Fibroblast of skin of right biceps (primary cell): ENCODE data around the gene ELL.
"Not testable (repeated sequence)": the region's sequence is repeated elsewhere in the genome, so short reads cannot be mapped to it uniquely, and the experiment has no call there.

ENCODE experiments used
- DNase-seq: peaks from one replicate; pipeline ENCODE4 v3.0.0-alpha.2; 2013

The ELL gene

GRCh38 chr19:18418483-18419194 lies 103.2 kb downstream of the ELL start:
- DNase-seq: no peak

DNA sequence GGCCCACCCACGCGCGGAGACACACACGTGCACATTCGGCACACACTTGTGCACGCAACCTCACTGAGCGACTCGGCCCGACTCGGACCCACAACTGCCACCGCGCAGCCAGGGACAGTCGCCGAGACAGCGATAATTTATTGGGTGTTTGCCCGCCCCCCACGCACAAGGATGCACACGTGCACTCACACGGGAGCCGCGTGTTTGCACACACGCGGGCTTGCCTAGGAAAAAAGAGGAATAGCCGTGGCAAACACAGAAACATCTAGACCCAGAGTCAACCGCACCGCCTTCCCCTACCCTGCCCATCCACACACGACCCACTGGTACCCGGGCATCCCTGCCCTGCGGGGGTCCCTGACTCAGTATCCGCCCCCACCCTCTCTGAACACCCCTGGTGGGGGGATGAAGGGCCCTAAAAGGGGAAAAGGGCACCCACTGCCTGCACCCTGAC lies 103.8 kb downstream of the ELL start:
- DNase-seq: no peak

DNA sequence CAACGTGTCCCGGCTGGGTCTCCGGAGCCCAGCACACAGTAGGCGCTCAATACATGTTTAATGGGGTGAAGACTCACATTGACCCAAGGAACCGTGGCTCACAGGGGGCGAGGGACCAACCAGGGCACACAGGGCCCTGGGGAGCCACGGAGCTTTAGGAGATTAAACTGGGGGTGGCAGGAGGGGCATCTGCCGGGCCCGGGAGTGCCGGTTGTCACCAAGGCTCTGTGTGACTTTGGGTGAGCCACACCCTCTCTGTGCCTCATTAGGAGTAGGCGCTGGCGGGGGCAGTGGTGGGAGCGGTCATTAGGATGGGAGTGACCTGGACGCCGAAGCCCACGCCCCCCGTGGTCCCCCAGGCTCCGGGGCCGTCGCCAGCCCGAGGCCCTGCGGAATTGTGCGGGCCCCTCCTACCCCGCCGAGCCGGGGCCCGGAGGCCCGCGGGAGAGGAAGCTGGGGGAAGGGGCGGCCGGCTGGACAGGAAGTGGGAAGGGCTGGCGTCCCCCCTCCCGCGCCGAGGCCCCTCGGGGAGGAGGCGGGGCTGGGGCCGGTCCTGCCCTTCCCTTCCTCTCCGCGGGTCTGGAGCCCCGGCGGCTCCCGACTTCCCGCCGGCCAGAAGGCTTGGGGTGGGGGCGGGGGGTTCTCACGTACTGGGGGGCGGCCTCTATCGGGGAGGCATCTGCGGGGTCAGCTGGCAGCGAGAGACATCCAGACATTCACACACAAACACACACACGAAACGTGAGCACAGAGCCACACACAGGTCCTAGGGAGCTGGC lies 104.4 kb downstream of the ELL start:
- DNase-seq: peak; percentile 93

DNA sequence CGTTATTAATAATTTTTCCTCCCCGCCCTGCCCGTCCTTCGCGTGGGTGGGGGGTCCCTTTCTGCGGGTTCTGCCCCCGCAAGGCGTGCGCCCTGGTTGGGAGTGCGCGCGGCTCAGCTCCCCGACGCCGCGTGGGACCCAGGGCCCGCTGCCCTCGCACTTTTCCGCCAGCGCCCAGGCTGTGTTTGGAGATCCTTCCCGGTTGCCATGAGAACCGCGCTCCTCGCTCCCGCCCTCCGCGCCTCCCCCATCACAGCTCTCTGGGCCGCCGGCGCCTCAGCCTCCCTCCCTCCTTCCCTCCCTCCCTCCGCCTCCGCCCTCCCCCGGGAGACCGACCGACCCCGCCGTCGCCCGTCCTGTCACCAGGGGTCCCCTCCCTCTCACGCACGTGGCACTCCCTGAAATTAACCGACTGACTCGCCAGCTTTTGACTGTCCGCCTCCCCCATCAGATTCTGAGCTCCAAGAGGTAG lies 105.1 kb downstream of the ELL start:
- DNase-seq: peak; percentile 94

DNA sequence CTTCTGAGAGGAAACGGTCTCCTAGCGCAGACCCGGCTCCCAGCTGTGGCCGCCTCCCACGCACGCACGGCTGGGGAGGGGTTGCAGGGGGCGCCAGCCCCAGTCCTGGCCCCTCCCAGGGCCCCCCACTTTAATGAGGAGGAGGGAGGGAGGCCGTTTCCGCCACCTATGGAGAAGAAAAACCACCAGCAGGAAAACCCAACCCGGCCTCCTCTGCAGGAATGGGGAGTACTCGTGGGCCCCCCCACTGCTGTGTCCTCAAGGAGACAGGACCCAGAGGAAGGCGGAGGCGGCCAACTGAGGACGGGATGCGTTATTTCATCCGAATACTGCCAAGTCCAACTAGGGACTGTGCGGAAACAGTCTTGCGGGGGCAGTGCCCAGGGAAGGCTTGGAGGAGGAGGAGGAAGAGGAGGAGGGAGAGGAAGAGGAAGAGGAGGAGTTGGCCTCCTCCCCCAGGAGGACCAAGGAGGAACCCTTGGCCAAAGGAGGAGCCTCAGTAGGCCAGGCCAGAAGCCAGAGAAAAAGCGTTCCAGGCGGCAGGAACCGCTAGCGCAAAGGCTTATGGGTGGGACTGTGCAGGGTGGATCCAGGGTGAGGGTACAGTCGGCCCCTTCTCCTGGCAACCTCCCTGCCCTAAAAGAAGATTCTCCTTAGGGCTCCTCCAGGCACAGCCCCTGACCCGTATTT lies 106.5 kb downstream of the ELL start:
- DNase-seq: peak; percentile 85

- DNase-seq: no peak
These were observed 107.2 kb downstream of the ELL start for GRCh38 chr19:18414504-18415177.

DNA sequence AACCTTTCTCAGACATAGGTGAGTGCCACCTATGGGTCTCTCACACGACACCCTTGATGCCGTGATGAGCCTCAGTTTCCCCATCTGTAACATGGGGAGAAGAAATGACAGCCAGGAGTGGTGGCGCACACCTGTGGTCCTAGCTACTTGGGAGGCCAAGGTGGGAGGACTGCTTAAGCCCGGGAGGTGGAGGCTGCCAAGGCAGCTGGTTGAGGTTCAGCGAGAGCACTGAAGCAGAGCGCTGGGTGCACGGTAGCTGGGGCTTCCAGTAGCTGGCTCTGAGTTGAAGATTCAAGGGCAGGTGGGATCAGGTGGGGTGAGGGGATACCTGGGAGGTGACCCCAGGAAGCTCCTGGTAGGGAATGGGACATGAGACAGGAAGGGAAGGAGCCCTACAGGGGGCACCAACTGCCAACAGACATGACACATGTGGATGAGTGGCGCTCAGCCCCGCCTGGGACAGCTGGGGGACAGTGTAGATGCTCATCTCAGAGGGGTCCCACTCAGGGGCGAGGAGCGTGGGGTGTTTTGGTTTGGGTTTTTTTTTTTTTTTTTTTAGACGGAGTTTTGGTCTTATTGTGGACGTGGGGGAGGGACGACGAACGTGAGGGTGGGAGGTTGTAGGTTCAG lies 109.1 kb downstream of the ELL start:
- no peak for DNase-seq

GRCh38 chr19:18408053-18408476 lies 113.8 kb downstream of the ELL start:
- DNase-seq: no peak

GRCh38 chr19:18406749-18407148 lies 115.1 kb downstream of the ELL start:
- no peak for DNase-seq

GRCh38 chr19:18405754-18406153 lies 116.1 kb downstream of the ELL start:
- DNase-seq: not testable (repeated sequence)

- not testable (repeated sequence) for DNase-seq
These were observed 119.2 kb downstream of the ELL start for GRCh38 chr19:18402455-18403248.

- peak; percentile 64 for DNase-seq
These were observed 120.2 kb downstream of the ELL start for GRCh38 chr19:18401580-18402112.

DNA sequence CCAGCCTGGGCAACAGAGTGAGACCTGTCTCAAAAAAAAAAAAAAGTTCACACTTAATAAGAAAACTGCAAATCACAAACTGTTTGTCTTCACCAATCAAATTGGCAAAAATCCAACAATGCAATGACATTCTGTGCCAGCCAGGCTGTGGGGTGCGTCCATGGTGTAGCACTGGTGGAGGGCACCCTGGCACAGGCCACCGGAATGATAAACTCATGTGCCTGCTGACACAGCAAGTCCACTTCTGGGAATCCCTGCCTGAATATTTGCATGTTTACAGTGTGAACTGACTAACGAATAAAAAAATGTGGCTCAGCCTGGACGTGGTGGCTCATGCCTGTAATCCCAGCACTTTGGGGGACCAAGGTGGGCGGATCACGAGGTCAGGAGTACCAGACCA lies 122.9 kb downstream of the ELL start:
- DNase-seq: peak; percentile 50

GRCh38 chr19:18397242-18398202 lies 124.3 kb downstream of the ELL start, which contains the start of gene LRRC25:
LRRC25 (minus strand) TSS chr19:18397622; CDS start chr19:18396963, 659 bp downstream.
- no peak for DNase-seq

GRCh38 chr19:18396471-18397241 lies 125.2 kb downstream of the ELL start:
- DNase-seq: no peak

DNA sequence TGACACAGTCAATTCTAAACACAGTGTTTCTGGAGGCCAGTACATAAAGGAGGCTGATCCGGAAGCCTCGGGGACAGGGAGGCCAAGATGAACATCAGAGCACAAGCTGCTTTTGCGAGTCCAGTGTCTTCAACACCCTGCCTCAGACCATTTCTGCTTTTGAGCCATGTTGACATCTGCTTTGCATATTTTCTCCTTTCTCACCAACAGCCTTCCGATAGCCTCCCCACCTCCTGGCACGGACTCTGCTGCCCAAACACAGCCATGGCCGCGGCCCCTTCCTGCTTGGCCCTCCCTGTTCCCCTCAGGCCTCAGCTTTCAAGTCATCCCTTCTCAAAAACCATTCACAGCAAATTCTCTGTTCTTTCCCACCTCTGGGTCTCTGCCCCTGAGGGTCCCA lies 128.0 kb downstream of the ELL start:
- DNase-seq: no peak

DNA sequence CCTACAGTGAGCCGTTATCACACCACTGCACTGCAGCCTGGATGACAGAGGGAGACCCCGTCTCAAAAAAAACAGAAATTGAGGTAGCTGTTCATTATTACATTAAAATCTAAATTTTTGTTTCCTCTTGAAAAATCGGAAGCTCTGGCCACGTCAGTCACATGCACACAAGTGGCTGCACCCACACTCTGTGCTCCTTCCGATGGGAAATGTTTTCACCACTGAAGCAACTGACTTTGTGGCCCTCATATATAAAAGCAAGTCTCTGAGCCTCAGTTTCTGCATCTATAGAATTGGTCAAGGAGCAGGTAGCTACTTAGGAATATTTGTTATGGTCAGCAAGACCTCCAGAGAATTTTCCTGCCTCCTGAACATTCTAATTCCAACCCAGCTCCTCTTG lies 128.9 kb downstream of the ELL start:
- no peak for DNase-seq
